Transverse colon (tissue), 4 donors: ENCODE data around the gene ANO3. TPM values are rescaled to one million over a fixed set of nuclear protein-coding genes. Genes with fewer than 3 reads are reported as not detected.

Experiments
- DNase-seq: peaks from one replicate; pipeline ENCODE4 v3.0.0-alpha.2; 2019
- H3K27ac ChIP-seq, 4 donors: fragments of 200-600 bp; sonication (generic); 2 replicates each; pipeline ENCODE4 v1.5.1; 2016 to 2018; ENCODE audit warnings: inconsistent platforms in 4 of 4
- H3K27me3 ChIP-seq: fragments of 200-600 bp; sonication (generic); 2 replicates; pipeline ENCODE4 v1.5.1; 2017; ENCODE audit warnings: inconsistent platforms
- H3K36me3 ChIP-seq, 4 donors: fragments of 200-600 bp; sonication (generic); 2 replicates each; pipeline ENCODE4 v1.5.1; 2017 to 2019; ENCODE audit warnings: inconsistent platforms in 4 of 4
- H3K4me1 ChIP-seq, 4 donors: fragments of 200-600 bp; sonication (generic); 2 replicates each; pipeline ENCODE4 v1.5.1; 2017 to 2020; ENCODE audit warnings: inconsistent platforms in 4 of 4
- H3K4me3 ChIP-seq, 4 donors: fragments of 200-600 bp; sonication (generic); 1 replicate in 1 of 4; 2 replicates in 3 of 4; pipeline versions ENCODE4 v1.5.1 to v1.6.1; 2017 to 2019; ENCODE audit warnings: inconsistent platforms in 4 of 4
- H3K9me3 ChIP-seq, 2 donors: fragments of 200-600 bp; sonication (generic); 2 replicates each; pipeline ENCODE4 v1.5.1; 2017 to 2019; ENCODE audit warnings: inconsistent platforms in 2 of 2
- EP300 ChIP-seq: sonication (generic); formaldehyde crosslinking; IDR thresholded peaks from one replicate; pipeline ENCODE4 v1.6.1; 2017; ENCODE audit warnings: antibody characterized with exemption, low read depth
- POLR2A ChIP-seq: fragments of 450-650 bp; IDR thresholded peaks from one replicate; pipeline ENCODE4 v1.6.1; 2016; ENCODE audit warnings: antibody characterized with exemption, mild to moderate bottlenecking, moderate library complexity
- POLR2AphosphoS5 ChIP-seq, 3 donors: sonication (generic); formaldehyde crosslinking; IDR thresholded peaks; one replicate each; pipeline ENCODE4 v1.6.1; 2016; ENCODE audit warnings: antibody characterized with exemption in 3 of 3
- WGBS, 2 donors: methylation state at CpG; one replicate each; pipeline ENCODE4 v1.1.5; 2018; ENCODE audit warnings: low coverage in 1 of 2; 5-methylcytosine and 5-hydroxymethylcytosine counted together
- in situ Hi-C, 4 donors: fragments of 200-750 bp; cut with MboI; loops; one replicate each; pipeline versions ENCODE4 v1.15.0 to v1.15.1; 2017; ENCODE audit warnings: low sequenced_read_pairs in 3 of 4, low pct_ligation_motif_present in 1 of 4, low pct_unique_long_range_greater_than_20kb in 1 of 4
- intact Hi-C: fragments of 100-400 bp; cut with DNase I; formaldehyde crosslinking; loops from one replicate; pipeline ENCODE4 v1.15.1; 2023; ENCODE audit warnings: low total_unique reads
- total RNA-seq, 4 donors: library from RNA; depleted of rRNA; stranded (reverse); fragments of >200 nt; gene quantifications; one replicate each; pipeline ENCODE4 v1.1.0, GENCODE V29; 2016
- TF ChIP-seq, protein P1 (sequence below), 5 experiments: fragments of 200-600 bp in 3 of 5; fragments of 450-650 bp in 2 of 5; sonication (generic) in 3 of 5; IDR thresholded peaks; 1 replicate in 2 of 5; 2 replicates in 3 of 5; pipeline ENCODE4 v1.5.1; 2016 to 2017; ENCODE audit warnings: antibody characterized with exemption in 5 of 5, inconsistent platforms in 3 of 5, mild to moderate bottlenecking in 2 of 5, moderate library complexity in 1 of 5

ANO3 gene
- total RNA-seq, 4 donors from 2014 or later = 0.16 to 0.55 TPM; not detected in 2

DNA sequence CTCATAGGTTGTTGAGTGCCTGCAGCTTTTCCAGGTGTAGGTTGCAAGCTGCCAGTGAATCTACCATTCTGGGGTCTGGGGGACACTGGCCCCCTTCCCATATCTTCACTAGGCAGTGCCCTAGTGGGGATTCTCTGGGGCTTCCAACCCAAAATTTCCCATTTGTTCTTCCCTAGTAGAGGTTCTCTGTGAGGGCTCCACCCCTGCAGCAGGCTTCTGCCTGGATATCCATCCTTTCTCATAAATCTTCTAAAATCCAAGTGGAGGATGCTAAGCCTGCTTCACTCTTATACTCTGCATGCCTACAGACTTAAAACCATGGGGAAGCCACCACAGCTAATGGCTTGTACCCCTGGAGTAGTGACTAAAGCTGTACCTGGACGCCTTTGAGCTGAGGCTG lies 33.4 kb downstream of the ANO3 start:
- no peak for DNase-seq
- in situ Hi-C loops (no loop called here), intact Hi-C loops (no loop called here)
- H3K36me3 ChIP-seq = no peaks in the 10 kb centered on the region
- no peaks in the 10 kb centered on the region for H3K9me3 ChIP-seq
- TF ChIP-seq POLR2A (no peak), POLR2AphosphoS5 (IDR thresholded peaks at IDR 0.05) (no peak), EP300 (no peak)
- TF ChIP-seq, protein P1, sequence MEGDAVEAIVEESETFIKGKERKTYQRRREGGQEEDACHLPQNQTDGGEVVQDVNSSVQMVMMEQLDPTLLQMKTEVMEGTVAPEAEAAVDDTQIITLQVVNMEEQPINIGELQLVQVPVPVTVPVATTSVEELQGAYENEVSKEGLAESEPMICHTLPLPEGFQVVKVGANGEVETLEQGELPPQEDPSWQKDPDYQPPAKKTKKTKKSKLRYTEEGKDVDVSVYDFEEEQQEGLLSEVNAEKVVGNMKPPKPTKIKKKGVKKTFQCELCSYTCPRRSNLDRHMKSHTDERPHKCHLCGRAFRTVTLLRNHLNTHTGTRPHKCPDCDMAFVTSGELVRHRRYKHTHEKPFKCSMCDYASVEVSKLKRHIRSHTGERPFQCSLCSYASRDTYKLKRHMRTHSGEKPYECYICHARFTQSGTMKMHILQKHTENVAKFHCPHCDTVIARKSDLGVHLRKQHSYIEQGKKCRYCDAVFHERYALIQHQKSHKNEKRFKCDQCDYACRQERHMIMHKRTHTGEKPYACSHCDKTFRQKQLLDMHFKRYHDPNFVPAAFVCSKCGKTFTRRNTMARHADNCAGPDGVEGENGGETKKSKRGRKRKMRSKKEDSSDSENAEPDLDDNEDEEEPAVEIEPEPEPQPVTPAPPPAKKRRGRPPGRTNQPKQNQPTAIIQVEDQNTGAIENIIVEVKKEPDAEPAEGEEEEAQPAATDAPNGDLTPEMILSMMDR (IDR thresholded peaks at IDR 0.05) = no peak
- no peaks in the 10 kb centered on the region for H3K4me1 ChIP-seq
- no peaks in the 10 kb centered on the region for H3K27me3 ChIP-seq
- no peak overlapping the region for H3K27ac ChIP-seq
- no peak overlapping the region for H3K4me3 ChIP-seq
- WGBS, 2 donors = 100% methylated on average over 1 of the region's 1 CpG; no CpG with 5 or more reads in 1 of the 2 donors

DNA sequence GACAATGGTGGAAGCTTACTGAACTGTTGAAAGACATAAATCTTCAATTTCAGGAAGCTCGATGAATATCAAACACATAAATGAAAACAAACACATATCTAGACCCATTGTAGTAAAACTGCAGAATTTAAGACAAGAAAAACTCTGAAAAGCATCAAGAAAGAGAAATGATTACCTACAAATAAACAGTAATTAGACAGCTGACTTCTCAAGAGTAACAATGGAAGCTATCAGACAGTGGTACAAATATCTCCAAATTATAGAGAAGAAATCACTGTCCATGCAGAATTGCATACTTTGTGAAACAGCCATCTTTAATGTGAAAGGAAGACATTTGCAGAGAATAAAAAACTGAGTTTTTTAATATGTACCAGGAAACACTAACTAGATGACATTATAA lies 45.7 kb downstream of the ANO3 start:
- DNase-seq = no peak
- Histone ChIP-seq H3K4me3 (no peak overlapping the region), H3K36me3 (no peaks in the 10 kb centered on the region), H3K27me3 (no peaks in the 10 kb centered on the region), H3K27ac (no peak overlapping the region), H3K4me1 (no peaks in the 10 kb centered on the region), H3K9me3 (peaks cover 0 to 12% of the 10 kb centered on the region in 2 donors)
- 78 to 85% methylated on average over 1 of the region's 1 CpG for WGBS, 2 donors
- no peak for TF ChIP-seq POLR2AphosphoS5 (IDR thresholded peaks at IDR 0.05)
- TF ChIP-seq POLR2A = no peak
- TF ChIP-seq, protein P1 (IDR thresholded peaks at IDR 0.05) = no peak
- TF ChIP-seq EP300 = no peak
- in situ Hi-C loops (no loop called here), intact Hi-C loops (no loop called here)

DNA sequence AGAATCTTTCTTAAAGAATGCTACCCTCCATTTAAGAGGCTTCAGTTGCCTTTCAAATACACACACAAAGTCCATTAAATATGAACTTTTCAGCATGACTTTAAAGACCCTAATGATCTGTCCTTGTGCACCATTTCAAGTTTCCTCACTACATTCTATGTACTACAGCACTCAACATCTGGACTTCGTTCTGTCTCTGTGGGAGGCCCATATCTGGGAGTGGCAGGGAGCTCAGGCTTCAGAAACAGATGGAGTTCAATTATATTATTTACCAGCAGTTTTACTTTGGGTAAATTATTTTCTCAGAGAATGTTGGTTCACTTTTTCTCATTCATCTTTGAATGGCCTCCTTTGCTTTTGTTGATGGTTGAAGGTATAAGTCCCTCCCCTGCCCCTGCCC lies 67.4 kb downstream of the ANO3 start:
- no peaks in the 10 kb centered on the region for H3K4me1 ChIP-seq
- DNase-seq = no peak
- H3K9me3 ChIP-seq = no peaks in the 10 kb centered on the region
- H3K4me3 ChIP-seq = no peak overlapping the region
- no peaks in the 10 kb centered on the region for H3K27me3 ChIP-seq
- TF ChIP-seq POLR2A (no peak), EP300 (no peak), POLR2AphosphoS5 (IDR thresholded peaks at IDR 0.05) (no peak)
- TF ChIP-seq, protein P1 (IDR thresholded peaks at IDR 0.05) = no peak
- in situ Hi-C loops (no loop called here), intact Hi-C loops (no loop called here)
- no peak overlapping the region for H3K27ac ChIP-seq
- no peaks in the 10 kb centered on the region for H3K36me3 ChIP-seq
- WGBS, 2 donors = 29 to 38% methylated on average over 1 of the region's 1 CpG

DNA sequence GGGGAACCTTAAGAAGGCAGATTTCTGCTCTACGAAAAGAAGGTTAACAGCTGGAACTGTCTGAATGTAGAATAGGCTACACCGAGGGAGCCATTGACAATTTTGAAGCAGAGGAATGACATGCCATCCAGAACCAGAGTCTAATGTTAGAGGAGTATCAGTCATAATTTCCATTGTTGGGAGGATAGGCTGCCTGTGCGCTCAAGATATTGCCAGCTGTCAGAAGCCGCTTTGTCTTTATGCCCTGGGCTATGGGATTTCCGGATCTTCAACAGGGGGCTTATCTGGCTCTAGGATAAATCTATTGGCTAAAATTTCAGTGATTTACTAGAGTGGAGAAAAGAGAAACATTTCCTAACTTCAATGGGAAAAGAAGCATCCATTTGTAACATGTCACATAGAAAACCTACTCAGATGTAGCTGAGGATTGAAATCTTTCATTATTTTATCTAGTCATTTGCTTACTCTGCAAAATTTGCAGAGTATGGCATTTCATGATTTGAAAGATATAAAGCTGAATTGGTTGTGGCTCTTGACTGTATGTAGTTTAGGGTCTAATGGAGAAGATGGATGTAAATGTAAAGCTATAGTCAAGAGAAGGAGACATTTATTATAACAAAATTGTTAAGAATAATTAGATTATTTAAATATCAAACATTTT lies 78.9 kb downstream of the ANO3 start:
- in situ Hi-C loops = no loop called here

More for the DNA sequence above, 78.9 kb downstream of the ANO3 start:
- no peak for DNase-seq
- Histone ChIP-seq H3K4me3 (no peak overlapping the region), H3K27me3 (no peaks in the 10 kb centered on the region), H3K36me3 (no peaks in the 10 kb centered on the region), H3K9me3 (no peaks in the 10 kb centered on the region), H3K4me1 (no peaks in the 10 kb centered on the region), H3K27ac (no peak overlapping the region)
- TF ChIP-seq POLR2A (no peak), EP300 (no peak), POLR2AphosphoS5 (IDR thresholded peaks at IDR 0.05) (no peak)
- TF ChIP-seq, protein P1 (IDR thresholded peaks at IDR 0.05) = no peak
- 74 to 86% methylated on average over 5 of the region's 5 CpGs for WGBS, 2 donors
- intact Hi-C loops = no loop called here
